ENCODE measurements around the gene BNIP2.
"Not testable (repeated sequence)": the region's sequence is repeated elsewhere in the genome, so short reads cannot be mapped to it uniquely, and the experiment has no call there.

BNIP2 gene

GRCh38 chr15:59687836-59688235, 1.3 kb downstream of the BNIP2 start:
- DNase-seq, result no peak

- no peak for DNase-seq
Measured at GRCh38 chr15:59686389-59686788, 2.7 kb downstream of the BNIP2 start.

DNA sequence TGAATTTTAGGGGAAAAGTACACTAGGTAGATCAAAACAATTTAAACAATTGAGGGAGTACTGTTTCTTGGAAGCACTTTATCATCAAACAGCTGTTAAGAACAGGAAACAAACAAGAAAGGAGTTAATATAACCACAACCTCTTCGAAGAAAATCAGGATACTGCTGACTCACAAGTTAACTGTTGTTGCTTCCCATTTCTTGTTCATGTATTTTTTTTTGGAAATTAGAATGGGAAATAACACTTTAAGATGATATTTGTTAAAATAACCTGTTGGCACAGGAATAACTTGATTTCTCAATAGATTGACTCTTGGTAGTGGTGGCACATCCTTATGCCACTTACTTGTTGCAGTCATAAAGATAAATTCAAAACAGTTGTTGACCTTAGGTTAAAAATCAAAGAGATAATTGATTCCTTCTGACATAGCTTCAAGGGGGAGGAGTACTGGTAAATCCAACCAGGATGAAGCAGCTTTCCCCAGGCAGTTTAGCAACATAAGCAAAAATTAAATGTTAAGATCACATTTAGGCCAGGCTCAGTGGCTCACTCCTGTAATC, 3.3 kb downstream of the BNIP2 start:
- no peak for DNase-seq

DNA sequence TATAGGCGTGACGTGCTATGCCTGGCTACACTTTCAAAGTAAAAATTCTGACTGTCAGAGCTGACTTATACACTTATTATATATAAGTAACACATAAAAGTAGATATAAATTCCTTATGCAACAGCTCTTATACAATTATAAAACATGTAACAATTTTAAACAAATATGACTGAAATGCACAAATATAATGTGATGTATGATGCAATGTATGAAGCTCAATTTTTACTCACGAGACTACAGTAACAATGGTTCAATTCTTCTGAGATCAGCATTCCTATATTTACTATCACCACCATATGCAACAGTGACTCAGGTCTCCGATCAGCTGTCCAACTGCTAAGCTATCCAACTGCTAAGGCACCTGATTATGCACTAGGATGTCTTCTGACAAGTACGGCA, 8.2 kb downstream of the BNIP2 start:
- no peak for DNase-seq

GRCh38 chr15:59680346-59680745, 8.8 kb downstream of the BNIP2 start:
- no peak for DNase-seq

DNA sequence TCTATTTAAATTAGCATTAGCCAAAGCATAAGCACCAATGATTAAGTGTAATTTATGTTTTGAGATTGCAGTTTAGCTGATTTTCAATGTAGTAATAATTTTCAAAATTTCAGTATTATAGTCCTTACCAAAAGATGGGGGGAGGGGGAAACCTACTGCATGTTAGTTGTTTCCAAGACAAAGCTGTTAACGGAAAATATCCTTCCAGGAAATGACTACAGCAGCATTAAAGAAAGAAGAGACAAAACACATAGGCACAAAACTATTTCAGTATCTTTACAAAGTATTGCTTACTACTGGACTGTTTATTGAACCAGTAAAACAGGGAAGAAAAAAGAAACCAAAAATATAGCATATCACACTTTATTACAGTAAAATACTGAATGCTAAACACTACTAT, 10.5 kb downstream of the BNIP2 start:
- no peak for DNase-seq

DNA sequence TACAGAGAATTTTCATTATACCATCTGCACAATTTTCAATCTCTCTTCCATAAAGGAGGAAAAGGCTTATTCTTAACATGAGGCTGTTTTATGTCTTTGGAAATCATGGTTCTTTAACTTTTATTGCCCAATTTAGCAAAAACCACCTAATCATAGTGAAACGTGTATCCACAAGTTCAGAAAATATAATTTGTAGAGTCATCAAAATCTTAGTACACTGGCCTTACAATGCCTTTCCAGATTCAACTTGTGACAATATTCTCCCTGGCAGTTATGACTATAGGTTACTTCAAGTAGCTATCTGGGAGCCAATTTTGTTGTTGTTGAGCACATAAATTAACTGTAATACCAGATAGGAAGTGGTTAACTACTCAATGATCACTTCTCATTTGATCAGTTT, 10.9 kb downstream of the BNIP2 start:
- DNase-seq, result no peak

DNA sequence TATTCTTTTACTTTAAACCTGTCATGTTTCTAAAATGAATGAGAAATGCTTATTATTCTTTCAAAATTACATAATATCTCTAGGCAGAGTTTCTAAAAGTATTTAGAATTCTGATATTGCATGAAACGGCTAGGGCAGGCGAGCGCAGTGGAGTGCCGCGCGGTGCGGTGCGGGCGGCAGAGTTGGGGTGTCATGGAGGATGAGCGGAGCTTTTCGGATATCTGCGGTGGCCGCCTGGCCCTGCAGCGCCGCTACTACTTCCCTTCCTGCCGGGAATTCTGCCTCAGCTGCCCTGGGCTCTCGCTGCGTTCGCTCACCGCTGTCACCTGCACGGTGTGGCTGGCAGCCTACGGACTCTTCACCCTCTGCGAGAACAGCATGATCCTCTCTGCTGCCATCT, 12.6 kb downstream of the BNIP2 start:
- DNase-seq, result no peak

- no peak for DNase-seq
Measured at GRCh38 chr15:59674361-59674877, 14.7 kb downstream of the BNIP2 start.

GRCh38 chr15:59668556-59668955, 20.6 kb downstream of the BNIP2 start:
- DNase-seq, result no peak

DNA sequence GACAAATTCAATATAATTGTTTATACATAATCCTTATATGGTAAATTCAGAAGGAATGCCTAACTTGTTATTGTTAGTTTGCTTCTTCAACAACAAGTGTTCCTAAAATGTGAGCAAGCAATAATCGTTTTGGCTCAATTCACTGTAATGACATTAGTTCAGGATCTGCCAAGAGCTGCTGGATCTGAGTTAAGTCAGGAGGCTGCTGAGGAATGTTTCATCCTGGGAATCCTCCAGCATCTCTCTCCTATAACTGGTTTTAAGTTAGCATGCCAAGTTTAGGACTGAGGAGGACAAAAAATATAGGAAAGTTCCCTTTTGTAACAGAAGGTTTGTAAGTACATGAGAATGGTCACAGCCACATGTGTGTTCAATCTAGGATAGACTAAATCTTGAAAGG, 26.9 kb downstream of the BNIP2 start:
- no peak for DNase-seq

GRCh38 chr15:59659366-59659765, 29.8 kb downstream of the BNIP2 start:
- no peak for DNase-seq

DNA sequence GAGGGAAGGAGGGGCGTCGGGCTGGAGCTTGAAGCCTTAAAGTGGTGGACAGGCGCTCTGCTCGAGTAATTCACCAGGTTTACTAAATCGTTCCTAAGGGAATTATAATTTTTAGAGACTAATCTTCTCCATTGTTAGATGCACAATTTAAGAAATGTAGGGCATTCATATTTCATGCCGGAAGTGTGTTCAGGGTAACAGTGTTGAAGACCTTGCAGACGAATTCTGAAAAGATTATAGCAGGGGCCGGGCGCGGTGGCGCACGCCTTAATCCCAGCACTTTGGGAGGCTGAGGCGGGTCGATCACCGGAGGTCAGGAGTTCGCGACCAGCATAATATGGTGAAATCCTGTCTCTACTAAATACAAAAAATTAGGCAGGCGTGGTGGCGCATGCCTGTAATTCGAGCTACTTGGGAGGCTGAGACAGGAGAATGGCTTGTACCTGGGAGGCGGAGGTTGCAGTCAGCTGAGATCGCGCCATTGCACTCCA, 31.4 kb downstream of the BNIP2 start:
- DNase-seq, result no peak

- DNase-seq, result peak; percentile 86 to 87
Measured at GRCh38 chr15:59656897-59657634, 32.1 kb downstream of the BNIP2 start, which contains the start of gene GTF2A2. Gene GTF2A2, minus strand, starts transcription at chr15:59657515. Its CDS starts 5,238 bp downstream, at chr15:59652277.

GRCh38 chr15:59654046-59654445, 35.1 kb downstream of the BNIP2 start:
- no peak for DNase-seq

DNA sequence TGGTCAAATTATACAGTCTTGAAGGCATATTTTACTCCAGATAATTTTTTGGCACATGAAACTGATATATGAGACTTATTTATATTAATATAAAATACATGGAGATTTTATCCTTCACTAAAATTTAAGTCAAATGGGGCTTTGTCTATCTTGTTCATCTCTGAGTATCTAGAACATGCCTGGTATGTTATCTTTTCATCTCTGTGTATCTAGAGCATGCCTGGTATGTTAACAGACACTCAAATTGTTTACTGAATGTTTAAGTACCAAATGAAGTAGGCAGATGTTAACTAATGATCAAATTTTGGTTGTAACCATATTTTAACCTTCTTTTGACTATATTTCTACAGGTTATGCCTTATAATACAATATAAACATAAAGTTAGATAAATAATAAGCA, 39.5 kb downstream of the BNIP2 start:
- no peak for DNase-seq

GRCh38 chr15:59647085-59647484, 42.0 kb downstream of the BNIP2 start:
- DNase-seq, result no peak

DNA sequence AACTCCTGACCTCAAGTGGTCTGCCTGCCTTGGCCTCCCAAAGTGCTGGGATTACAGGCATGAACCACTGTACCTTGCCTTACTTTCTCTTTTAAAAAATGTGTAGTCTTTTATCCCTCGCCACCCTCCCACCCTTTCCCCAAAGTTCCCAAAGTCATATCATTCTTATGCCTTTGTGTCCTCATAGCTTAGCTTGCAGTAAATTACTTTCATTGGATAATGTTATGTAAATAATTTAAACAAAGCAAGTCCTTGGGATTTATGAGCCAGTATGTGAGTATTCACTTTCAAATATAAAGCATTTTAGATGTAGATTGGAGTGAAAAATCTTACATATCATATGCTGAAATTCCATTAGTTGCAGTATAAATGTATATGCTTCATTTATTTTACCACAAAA, 42.8 kb downstream of the BNIP2 start:
- no peak for DNase-seq

GRCh38 chr15:59645812-59646211, 43.3 kb downstream of the BNIP2 start:
- DNase-seq, result not testable (repeated sequence)

DNA sequence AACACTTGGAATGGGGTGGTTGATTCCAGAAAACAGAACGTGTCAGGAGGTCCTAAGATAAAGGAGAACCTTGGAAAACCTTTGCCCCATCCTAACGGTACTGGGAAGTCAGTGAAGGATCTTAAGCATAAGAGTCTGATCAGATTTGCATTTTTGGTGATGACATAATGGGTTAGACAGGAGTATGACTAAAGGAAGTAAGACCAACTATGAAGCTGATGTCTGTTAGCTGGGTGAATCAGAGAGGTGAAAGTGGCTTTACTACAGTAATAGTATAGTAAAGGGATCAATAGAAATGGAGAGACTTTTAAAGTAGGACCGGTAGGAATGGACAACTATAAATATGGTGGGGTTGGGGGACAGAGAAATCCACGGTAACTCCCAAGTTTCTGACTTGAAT, 44.4 kb downstream of the BNIP2 start:
- DNase-seq, result no peak

DNA sequence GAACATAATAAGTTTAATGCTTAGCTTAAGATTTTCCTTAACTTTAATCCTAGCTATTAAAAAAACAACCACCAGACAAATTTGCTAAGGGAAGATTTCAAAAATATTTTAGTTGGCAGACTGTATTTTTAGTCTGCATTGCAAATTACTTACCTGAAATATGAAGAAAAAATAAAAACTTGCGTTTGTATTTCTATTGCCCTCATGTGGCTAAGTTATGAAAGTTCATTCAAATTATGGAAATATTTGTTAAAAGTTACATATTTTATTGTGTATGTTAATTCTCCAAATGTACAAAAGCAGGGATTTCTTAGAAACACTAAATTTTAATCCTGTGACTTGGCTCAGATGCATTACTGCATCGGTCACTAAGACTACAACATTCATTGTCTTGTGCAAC, 46.8 kb downstream of the BNIP2 start:
- no peak for DNase-seq

GRCh38 chr15:59637507-59637906, 51.6 kb downstream of the BNIP2 start:
- DNase-seq, result not testable (repeated sequence)

DNA sequence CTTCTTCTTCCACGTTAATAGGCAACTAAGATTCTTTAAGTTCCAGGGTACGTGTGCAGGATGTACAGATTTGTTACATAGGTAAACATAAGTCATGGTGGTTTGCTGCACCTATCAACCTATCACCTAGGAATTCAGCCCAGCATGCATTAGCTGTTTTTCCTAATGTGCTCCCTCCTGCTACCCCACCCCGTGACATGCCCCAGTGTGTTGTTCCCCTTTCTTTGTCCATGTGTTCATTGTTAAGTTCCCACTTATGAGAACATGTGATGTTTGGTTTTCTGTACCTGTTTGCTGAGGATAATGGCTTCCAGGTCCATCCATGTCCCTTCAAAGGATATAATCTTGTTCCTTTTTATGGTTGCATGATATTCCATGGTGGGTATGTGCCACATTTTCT, 52.9 kb downstream of the BNIP2 start:
- no peak for DNase-seq

GRCh38 chr15:59632714-59633113, 56.4 kb downstream of the BNIP2 start:
- no peak for DNase-seq
